ENCODE data around the gene TRABD2B. TPM values are rescaled to one million over a fixed set of nuclear protein-coding genes. Genes with fewer than 3 reads are reported as not detected.

The TRABD2B gene
- total and polyA plus RNA-seq, 2 of the 4 experiments (the other 2 are of a cell fraction): not detected

- no peaks in the 10 kb centered on the region for H3K9me3 ChIP-seq (ENCODE audit: control insufficient read depth, insufficient read depth, low read length)
- no peak for ATAC-seq (ENCODE audit: low read depth)
- WGBS, 2 experiments (ENCODE audit: extremely low coverage in 2 of 2, insufficient read length in 1 of 2): 43% methylated on average over 1 of the region's 2 CpGs; no CpG with 5 or more reads in 1 of the 2 experiments
These were observed 168.2 kb downstream of the TRABD2B start for GRCh38 chr1:47828978-47829377.

More at GRCh38 chr1:47828978-47829377, 168.2 kb downstream of the TRABD2B start:
- H4K5ac ChIP-seq (ENCODE audit: low read depth, low read length): no peak overlapping the region
- no peak overlapping the region for H2BK5ac ChIP-seq (ENCODE audit: low read depth, low read length, poor library complexity, severe bottlenecking)
- no peak overlapping the region for H2BK20ac ChIP-seq (ENCODE audit: low read depth, low read length)
- no peaks in the 10 kb centered on the region for H3K4me1 ChIP-seq (ENCODE audit: control insufficient read depth, insufficient read depth, low read length)
- H3K14ac ChIP-seq (replicated peaks; ENCODE audit: low read depth, low read length): no peak overlapping the region
- no peaks in the 10 kb centered on the region for H3K27me3 ChIP-seq (ENCODE audit: control insufficient read depth, insufficient read depth, low read length)
- H3K23ac ChIP-seq (ENCODE audit: low read depth, low read length): no peak overlapping the region
- no peaks in the 10 kb centered on the region for H3K79me1 ChIP-seq (ENCODE audit: low read depth in 1 of 2, low read length in 2 of 2)
- H2AFZ ChIP-seq (replicated peaks; ENCODE audit: low read length, poor library complexity): no peak overlapping the region
- H3K4me3 ChIP-seq (ENCODE audit: insufficient read depth, low read depth, low read length): no peak overlapping the region
- H4K20me1 ChIP-seq (ENCODE audit: insufficient read depth, low read length): no peaks in the 10 kb centered on the region
- no peaks in the 10 kb centered on the region for H3K36me3 ChIP-seq (ENCODE audit: control insufficient read depth, insufficient read depth, low read length)
- no peak overlapping the region for H4K91ac ChIP-seq (ENCODE audit: insufficient read depth, low read depth, low read length)
- no peak overlapping the region for H2AK5ac ChIP-seq (ENCODE audit: low read depth, low read length)
- dilution Hi-C loops (cut with HindIII; ENCODE audit: low sequenced_read_pairs, unreplicated experiment): no loop called here
- H3K4ac ChIP-seq (ENCODE audit: low read depth, low read length): no peak overlapping the region
- no peaks in the 10 kb centered on the region for H3K9me1 ChIP-seq (ENCODE audit: insufficient read depth, low read length)
- H2BK120ac ChIP-seq (ENCODE audit: low read depth, low read length): no peak overlapping the region
- BruUV-seq (replicated peaks): no TSS peak
- intact Hi-C loops (cut with micrococcal nuclease): no loop called here
- no peak overlapping the region for H3K56ac ChIP-seq (ENCODE audit: extremely low read depth, insufficient read depth, low read length)
- no peak overlapping the region for H3K27ac ChIP-seq (ENCODE audit: insufficient read depth, low read length)
- no peak overlapping the region for H2BK15ac ChIP-seq (ENCODE audit: low read depth, low read length)
- H4K8ac ChIP-seq (ENCODE audit: low read depth in 2 of 2, low read length in 2 of 2): no peak overlapping the region
- no peak for TF ChIP-seq RCOR1 (IDR thresholded peaks at IDR 0.05; ENCODE audit: insufficient replicate concordance, low read length)
- in situ Hi-C loops (cut with MboI; ENCODE audit: low sequenced_read_pairs): no loop called here
- H3K9ac ChIP-seq (ENCODE audit: low read depth, low read length): no peak overlapping the region
- POLR2A ChIA-PET (ENCODE audit: unreplicated experiment): no interaction called here
- no peak for DNase-seq
- H3K18ac ChIP-seq (ENCODE audit: low read depth, low read length): no peak overlapping the region
- no peak overlapping the region for H3K4me2 ChIP-seq (ENCODE audit: low read depth, low read length)
- H2AK9ac ChIP-seq (replicated peaks; ENCODE audit: low read depth, low read length, poor library complexity): no peak overlapping the region
- CTCF ChIA-PET: no interaction called here
